SKM-1 (cell line): Measurements from ENCODE around the gene MAPK10.
"Not testable (repeated sequence)": the region's sequence is repeated elsewhere in the genome, so short reads cannot be mapped to it uniquely, and the experiment has no call there.

Experiments used
- DNase-seq: peaks from one replicate; lab custom pipeline; 2025; ENCODE audit not compliant: unreplicated experiment; lab: John Stamatoyannopoulos, UW

MAPK10 gene

GRCh38 chr4:86203176-86203575 is 156.7 kb downstream of the MAPK10 start:
- DNase-seq: no peak

- no peak for DNase-seq
Measured at GRCh38 chr4:86185659-86186058, 174.2 kb downstream of the MAPK10 start.

DNA sequence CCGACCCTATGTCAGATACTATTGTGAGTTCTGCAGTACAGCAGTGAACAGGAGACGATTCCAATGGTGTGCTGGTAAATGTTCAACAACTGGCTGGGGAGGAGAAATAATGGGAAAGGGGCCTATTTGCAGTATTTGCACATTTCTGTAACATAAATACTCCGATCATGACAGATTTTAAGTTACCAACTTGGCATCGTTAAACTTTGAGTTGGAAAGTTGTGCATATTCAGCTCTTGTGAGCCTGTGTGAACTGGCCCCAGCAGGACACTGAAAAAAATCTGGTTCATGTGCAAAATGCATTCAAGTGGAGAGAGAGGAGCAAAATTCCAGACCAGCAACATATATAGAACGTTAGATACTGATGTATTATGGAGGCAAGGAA is 175.0 kb downstream of the MAPK10 start:
- no peak for DNase-seq

DNA sequence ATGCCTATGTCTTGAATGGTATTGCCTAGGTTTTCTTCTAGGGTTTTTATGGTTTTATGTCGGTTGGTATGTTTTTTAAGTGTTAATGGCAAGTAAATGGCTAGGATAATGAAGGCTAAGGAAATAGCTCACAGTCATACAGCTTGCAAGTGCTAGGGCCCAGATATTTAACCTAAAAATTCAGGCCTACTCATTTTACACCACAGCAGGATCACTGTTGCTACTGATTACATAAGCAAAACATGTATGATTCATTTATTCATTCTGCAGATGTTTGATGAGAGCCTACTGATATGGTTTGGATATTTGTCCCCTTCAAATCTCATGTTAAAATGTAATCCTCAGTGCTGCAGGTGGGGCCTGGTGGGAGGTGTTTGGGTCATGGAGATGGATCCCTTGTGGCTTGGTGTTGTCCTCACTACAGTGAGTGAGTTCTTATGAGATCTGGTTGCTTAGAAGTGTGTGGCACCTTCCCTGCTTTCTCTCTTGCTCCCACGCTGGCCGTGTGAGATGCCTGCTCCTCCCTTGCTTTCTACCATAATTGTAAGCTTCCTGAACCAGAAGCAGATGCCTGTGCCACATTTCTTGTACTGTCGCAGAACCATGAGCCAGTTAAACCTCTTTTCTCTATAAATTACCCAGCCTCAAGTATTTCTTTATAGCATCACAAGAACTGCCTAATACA is 175.5 kb downstream of the MAPK10 start:
- DNase-seq: no peak

DNA sequence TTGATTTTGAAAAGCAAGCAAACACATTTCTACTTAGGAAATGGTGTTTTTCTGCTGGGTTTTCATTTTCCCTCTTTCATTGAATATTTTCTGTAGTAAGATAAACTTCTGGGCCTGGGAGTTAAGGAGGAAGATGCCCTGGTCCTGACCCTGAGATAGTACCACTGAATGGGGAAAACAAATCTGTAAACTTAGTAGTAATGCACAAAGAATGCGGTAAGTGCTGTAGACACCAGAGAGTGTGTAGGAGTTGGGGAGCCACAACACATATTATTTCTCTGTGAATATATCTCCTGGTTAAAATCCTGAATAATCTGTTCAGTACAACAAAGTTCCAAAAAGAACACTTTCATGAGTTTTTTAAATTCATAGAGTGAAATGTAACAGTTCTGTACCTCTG is 178.3 kb downstream of the MAPK10 start:
- no peak for DNase-seq

GRCh38 chr4:86178211-86178610 is 181.6 kb downstream of the MAPK10 start:
- DNase-seq: no peak

DNA sequence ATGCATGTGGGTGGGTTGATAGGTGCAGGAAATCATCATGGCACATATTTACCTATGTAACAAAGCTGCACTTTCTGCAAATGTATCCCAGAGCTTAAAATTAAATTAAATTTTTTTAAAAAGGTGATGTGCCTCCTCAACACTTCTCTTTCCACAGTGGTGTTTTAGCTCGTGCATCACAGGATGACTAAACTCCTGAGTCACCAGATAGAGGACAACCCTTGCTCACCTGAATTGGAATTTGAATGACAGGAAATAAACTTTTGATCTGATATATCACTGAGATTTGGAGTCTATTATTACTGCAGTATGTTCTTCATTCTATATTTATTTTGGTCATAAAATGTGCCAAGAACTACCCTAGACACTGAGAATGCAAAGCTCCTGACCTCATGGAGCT is 185.3 kb downstream of the MAPK10 start:
- no peak for DNase-seq

- not testable (repeated sequence) for DNase-seq
Measured at GRCh38 chr4:86168335-86168734, 191.5 kb downstream of the MAPK10 start.

DNA sequence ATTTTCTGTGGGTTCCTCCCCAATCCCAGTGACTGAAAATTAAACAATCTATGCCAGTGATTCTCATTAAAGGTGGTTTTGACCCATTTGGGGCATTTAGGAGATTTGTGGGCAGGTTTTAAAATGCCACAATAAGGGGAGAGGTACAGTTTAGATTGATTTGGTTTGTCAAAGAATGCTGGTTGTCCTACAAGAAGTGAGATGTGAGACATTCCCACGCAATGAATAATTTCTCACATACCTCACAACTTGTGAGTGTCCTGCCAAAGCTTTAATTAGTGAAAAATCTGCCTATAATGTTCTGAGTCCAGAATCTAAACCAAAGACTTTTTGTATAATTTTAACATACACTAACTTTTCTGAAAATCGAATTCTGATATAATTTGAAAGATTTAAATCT is 199.4 kb downstream of the MAPK10 start:
- no peak for DNase-seq

- no peak for DNase-seq
Measured at GRCh38 chr4:86159216-86159615, 200.6 kb downstream of the MAPK10 start.

DNA sequence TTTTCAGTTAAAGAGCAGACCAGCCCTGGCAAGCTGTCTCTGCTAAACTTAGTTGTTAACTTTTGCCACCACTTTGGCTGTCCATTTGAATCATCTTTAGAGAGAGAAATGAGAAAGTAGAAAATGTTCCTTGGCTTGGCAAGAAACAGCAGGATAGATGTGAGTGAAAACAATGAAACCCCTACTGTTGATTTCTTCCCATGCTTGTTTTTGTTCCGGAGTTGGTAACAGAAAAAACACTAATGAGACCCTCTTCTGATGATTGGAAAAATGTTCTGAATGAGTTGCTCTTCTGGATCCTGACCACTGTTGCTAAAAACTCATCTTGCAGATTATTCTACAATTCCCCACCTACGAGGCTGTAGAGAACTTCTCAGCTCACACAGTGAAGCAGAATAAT is 203.3 kb downstream of the MAPK10 start:
- DNase-seq: no peak

DNA sequence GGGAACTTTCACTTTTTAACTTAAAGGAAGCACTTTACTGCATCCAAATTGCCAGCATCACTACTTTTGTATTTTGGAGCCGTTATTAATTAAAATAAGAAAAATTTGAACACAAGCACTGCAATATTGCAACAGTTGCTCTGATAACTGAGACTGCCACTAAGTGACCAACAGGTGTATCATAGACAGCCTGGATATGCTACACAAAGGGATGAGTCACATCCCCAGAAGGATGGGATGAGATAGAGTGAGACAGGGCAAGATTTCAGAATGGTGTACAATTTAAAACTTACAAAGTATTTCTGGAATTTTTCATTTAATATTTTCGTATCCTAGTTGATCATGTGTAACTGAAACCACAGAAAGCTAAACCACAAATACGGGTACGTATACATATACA is 204.1 kb downstream of the MAPK10 start:
- DNase-seq: no peak

GRCh38 chr4:86152454-86152853 is 207.4 kb downstream of the MAPK10 start:
- DNase-seq: no peak

- DNase-seq: no peak
Measured at GRCh38 chr4:86151196-86151595, 208.7 kb downstream of the MAPK10 start.

DNA sequence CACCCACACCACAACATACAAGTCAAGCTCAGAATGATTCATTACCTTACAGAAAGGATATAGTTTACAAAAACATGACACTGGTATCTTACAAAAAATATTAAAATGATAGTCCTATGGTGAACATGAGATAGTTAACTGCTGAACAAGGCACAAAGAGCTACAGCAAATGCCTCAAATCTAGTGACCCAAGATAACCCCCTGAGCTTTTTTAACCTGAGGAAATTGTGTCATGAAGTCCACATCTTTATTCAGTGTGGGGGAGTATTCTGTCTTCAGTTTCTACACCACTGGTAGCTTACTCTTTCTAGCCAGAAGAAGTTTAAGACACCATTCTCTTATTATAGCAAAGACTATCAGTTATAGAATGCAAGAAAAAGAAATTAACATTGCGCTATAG is 218.7 kb downstream of the MAPK10 start:
- no peak for DNase-seq

DNA sequence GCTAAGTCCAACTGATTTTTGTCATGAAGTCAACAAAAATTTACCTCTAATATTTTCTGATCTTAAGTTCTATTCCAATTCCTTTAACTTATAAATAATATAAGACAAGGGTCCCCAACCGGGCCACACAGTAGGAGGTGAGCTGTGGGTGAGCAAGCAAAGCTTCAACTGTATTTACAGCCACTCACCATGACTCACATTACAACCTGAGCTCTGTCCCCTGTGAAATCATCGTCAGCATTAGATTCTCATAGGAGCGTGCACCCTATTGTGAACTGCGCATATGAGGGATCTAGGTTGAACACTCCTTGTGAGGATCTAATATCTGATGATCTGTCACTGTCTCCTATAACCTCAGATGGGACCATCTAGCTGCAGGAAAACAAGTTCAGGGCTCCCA is 227.4 kb downstream of the MAPK10 start:
- DNase-seq: no peak

DNA sequence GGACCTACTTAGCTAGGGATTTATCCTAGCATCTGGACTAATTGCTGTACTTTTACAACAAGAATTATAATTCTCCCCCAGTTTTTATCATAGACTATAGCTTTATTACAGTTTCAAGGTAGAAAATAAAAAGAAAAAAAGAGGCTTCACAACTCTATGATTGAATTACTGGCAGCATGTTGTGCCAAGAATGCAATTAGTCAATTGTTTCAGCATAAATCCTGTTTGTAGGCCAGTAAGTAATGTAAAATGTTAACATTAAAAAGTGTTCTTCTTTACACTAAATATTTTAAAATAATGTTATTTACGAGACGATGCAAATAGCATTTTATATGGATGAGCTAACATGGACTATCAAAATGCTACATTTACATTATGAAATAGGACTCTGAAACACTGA is 228.4 kb downstream of the MAPK10 start:
- no peak for DNase-seq

- no peak for DNase-seq
Measured at GRCh38 chr4:86130160-86130933, 229.5 kb downstream of the MAPK10 start.

- DNase-seq: no peak
Measured at GRCh38 chr4:86129546-86129945, 230.3 kb downstream of the MAPK10 start.

GRCh38 chr4:86122404-86122803 is 237.4 kb downstream of the MAPK10 start:
- DNase-seq: no peak

DNA sequence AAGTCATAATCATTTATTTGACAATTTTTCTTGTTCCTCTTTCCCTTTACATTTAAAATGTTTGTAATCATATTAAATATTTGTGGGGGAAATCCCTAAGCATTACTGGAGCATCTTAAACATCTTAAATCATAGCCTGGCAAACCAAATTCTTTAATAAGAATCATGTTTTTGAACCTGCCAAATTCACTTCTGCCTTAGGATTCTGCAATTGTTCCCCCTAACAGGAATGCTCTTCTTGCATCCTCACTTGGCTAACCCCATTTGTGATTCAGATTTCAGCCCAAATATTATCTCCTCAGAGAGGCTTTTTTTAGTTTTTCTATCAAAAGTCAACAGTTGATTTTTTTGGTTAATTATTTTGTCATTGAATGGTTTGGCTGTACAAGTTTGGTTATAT is 241.1 kb downstream of the MAPK10 start:
- DNase-seq: no peak

DNA sequence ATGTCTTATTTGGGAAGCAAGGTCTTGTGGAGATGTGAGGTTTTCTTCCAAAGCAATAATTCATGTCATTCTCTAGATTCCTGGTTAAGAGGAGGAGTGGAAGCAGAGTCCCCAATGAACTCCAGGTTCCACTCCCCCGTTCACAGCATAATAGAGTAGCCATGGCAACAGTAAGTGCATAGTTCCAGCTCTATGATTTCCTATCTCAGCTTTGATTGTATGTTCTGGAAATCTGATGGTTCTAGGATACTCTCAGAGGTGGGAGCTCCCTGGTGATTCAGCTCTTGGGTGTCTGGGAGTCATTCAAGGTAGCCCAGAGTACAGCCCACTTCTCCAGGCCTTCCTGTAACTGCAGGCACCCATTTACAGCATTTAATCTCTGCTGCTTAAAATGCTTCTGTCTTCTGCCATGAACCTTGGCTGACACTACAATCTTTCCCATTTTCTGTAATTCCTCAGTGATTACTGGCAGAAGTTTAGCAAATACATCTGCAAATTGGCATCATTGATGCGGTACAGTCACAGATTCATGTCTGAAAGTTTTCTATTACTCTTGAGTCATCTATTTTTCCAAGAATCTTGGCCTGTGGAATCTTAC is 242.0 kb downstream of the MAPK10 start:
- no peak for DNase-seq
